GM12891 (cell line): Measurements from ENCODE around the gene PCK2.

Experiments
- POLR2A ChIP-seq: IDR thresholded peaks from 2 replicates; pipeline ENCODE4 v1.6.1; 2011; ENCODE audit warnings: low read depth, low read length, control low read depth
- POLR2AphosphoS5 ChIP-seq: IDR thresholded peaks from 2 replicates; pipeline ENCODE4 v1.6.1; 2011; ENCODE audit warnings: low read depth, low read length, control low read depth
- TAF1 ChIP-seq: IDR thresholded peaks from 2 replicates; pipeline ENCODE4 v1.6.1; 2011; ENCODE audit warnings: low read depth, low read length, control low read depth

DNA sequence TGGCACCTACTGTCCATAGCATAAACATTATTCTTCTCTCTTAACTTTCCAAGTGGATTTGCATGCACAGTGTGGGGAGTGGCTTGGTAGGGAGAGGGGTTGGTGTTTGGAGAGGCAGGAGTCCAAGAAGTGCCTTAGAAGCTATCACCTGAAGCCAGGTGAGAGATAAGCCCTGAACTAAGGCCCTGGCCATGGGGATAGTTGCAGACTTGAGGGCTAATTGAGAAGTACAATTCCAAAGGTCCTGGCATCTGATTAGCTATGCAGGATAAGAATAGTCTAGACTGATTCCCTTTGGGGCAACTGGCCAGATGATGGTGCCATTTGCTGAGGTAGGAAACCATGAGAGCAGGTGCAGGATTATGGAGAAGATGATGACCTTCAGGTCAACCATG, 2.0 kb upstream of the PCK2 start:
- TF ChIP-seq POLR2A (no peak), POLR2AphosphoS5 (no peak), TAF1 (no peak)
